Prostate gland (tissue), 2 donors: Measurements from ENCODE around the gene FMNL2.

ENCODE experiments used
- POLR2A ChIP-seq: fragments of 450-650 bp; IDR thresholded peaks from one replicate; pipeline ENCODE4 v1.6.1; 2016; ENCODE audit warnings: antibody characterized with exemption, mild to moderate bottlenecking
- POLR2AphosphoS5 ChIP-seq: sonication (generic); formaldehyde crosslinking; IDR thresholded peaks from one replicate; pipeline ENCODE4 v1.6.1; 2017; ENCODE audit warnings: antibody characterized with exemption
- TF ChIP-seq, protein P1 (sequence below), 4 experiments: fragments of 200-600 bp in 2 of 4; fragments of 450-650 bp in 2 of 4; sonication (generic) in 2 of 4; IDR thresholded peaks; 1 replicate in 3 of 4; 2 replicates in 1 of 4; pipeline ENCODE4 v1.5.1; 2016 to 2019; ENCODE audit warnings: antibody characterized with exemption in 4 of 4, mild to moderate bottlenecking in 2 of 4, moderate library complexity in 2 of 4

DNA sequence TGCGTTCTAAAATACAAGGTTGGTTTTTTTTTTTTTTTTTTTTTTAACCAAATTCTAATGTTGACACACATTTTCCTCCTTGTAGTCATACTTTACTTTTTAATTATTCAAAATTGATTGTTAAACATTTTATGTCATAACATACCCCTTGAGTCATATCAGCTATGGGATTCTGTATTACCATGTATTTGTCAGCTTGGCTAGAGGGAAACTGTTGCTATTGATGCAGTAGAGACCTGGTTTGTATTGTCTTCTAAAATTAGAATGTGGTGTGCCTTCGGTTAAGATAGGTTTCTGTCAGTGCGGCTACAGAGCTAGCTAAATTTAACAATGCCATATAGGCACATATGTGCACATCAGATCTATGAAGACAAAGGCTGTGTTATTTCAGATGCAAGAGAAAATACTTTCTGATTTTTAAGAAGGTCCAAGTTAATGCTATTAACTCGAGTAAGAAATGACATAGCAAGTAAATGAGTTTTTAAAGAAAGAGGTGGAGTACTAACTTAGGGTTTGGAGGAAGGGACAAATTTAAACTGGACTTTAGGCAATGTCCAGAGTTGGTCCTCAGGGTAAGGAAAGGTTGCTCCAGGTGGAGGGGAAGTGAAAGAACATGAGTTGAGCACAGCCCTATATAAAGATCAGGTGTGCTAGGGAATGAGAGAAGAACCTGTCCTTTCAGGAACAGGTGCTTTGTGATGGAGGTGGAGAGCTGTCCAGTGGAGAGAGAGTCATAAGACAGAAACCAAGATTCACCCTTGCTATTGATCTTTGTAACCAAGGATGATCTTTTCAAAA, 230.0 kb downstream of the FMNL2 start:
- TF ChIP-seq, protein P1, sequence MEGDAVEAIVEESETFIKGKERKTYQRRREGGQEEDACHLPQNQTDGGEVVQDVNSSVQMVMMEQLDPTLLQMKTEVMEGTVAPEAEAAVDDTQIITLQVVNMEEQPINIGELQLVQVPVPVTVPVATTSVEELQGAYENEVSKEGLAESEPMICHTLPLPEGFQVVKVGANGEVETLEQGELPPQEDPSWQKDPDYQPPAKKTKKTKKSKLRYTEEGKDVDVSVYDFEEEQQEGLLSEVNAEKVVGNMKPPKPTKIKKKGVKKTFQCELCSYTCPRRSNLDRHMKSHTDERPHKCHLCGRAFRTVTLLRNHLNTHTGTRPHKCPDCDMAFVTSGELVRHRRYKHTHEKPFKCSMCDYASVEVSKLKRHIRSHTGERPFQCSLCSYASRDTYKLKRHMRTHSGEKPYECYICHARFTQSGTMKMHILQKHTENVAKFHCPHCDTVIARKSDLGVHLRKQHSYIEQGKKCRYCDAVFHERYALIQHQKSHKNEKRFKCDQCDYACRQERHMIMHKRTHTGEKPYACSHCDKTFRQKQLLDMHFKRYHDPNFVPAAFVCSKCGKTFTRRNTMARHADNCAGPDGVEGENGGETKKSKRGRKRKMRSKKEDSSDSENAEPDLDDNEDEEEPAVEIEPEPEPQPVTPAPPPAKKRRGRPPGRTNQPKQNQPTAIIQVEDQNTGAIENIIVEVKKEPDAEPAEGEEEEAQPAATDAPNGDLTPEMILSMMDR (IDR thresholded peaks at IDR 0.05) = no peak
- TF ChIP-seq POLR2AphosphoS5 (no peak), POLR2A (no peak)
